SJSA1 (cell line): ENCODE data around the gene SSH2. TPM values are rescaled to one million over a fixed set of nuclear protein-coding genes. Genes with fewer than 3 reads are reported as not detected.
"Not testable (repeated sequence)": the region's sequence is repeated elsewhere in the genome, so short reads cannot be mapped to it uniquely, and the experiment has no call there.

Experiments
- DNase-seq, 2 experiments: peaks; one replicate each; pipeline ENCODE4 v3.0.0-alpha.2; 2015 to 2020; ENCODE audit warnings: low spot score in 2 of 2, low read depth in 1 of 2
- H3K27ac ChIP-seq: fragments of 250-450 bp; sonication (Bioruptor Pico); 2 replicates; pipeline ENCODE4 v1.5.1; 2020; ENCODE audit warnings: mild to moderate bottlenecking, moderate library complexity
- H3K27me3 ChIP-seq: fragments of 250-450 bp; sonication (Bioruptor Pico); replicated peaks from 2 replicates; pipeline ENCODE4 v1.5.1; 2020; ENCODE audit warnings: mild to moderate bottlenecking, moderate library complexity
- H3K36me3 ChIP-seq: fragments of 250-450 bp; sonication (Bioruptor Pico); 2 replicates; pipeline ENCODE4 v1.5.1; 2020; ENCODE audit warnings: mild to moderate bottlenecking
- H3K4me1 ChIP-seq: fragments of 250-450 bp; sonication (Bioruptor Pico); replicated peaks from 2 replicates; pipeline ENCODE4 v1.6.1; 2021; ENCODE audit warnings: mild to moderate bottlenecking
- H3K4me3 ChIP-seq: fragments of 250-450 bp; sonication (Bioruptor Pico); 2 replicates; pipeline ENCODE4 v1.5.1; 2020; ENCODE audit warnings: mild to moderate bottlenecking
- H3K9me3 ChIP-seq: fragments of 250-450 bp; sonication (Bioruptor Pico); replicated peaks from 2 replicates; pipeline ENCODE4 v1.5.1; 2020; ENCODE audit warnings: mild to moderate bottlenecking
- total RNA-seq: library from RNA; depleted of rRNA; stranded (reverse); fragments of >200 nt; shearing (Covaris generic); gene quantifications from 2 replicates; pipeline ENCODE4 v1.2.3, GENCODE V29; 2014

Gene SSH2
- total RNA-seq, 1 experiment from 2014 or later = 12.9 TPM

DNA sequence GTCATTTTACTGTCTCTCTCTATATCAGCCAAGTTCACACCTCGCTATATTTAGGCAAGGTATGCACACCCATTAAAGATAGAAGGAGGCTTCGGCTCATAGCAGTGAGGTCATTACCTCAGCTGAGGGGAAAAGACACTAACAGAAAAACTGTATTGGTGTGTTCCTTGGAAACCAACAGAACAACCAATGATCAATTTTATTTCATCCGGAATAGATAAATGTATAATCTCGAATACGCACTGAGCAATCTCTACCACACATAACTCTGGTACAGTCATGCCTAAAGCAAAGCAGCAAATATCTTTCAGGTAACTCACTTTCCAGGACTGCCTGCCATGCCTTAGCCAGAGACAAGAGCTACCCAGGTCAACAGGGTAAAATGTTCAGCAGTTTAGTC, 197.4 kb downstream of the SSH2 start:
- H3K27ac ChIP-seq = 0 out of 2 replicates have a peak overlapping the region, but pooled peaks have one; percentile 14
- H3K36me3 ChIP-seq = no peaks in the 10 kb centered on the region; the same call in 1 of the 2 replicates
- H3K4me3 ChIP-seq = no peak overlapping the region
- no peaks in the 10 kb centered on the region for H3K27me3 ChIP-seq
- DNase-seq = no peak
- H3K9me3 ChIP-seq = peaks cover 5% of the 10 kb centered on the region; the same call in 1 of the 2 replicates
- peaks cover 35% of the 10 kb centered on the region for H3K4me1 ChIP-seq

DNA sequence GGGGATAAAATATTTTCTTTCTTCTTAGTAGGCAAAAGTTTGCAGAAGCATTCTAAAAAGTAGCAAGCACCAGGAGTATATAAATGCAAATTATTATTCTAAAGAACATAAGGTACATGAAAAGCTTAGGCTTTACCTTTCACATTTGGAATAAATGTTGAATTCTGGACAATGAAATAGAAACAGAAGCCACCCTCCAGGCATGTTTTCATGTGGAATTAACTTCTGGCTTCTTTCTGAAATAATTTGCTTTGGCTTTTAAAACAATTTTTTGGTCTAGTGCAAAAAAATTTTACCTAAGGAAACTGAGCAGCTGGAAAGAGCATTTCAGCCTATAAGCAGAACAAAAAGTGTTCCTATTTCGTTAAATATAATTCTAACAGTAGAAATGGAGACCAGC, 197.8 kb downstream of the SSH2 start:
- Histone ChIP-seq H3K27ac (0 out of 2 replicates have a peak overlapping the region, but pooled peaks have one; percentile 14), H3K4me3 (no peak overlapping the region), H3K9me3 (peaks cover 5% of the 10 kb centered on the region; the same call in 1 of the 2 replicates), H3K27me3 (no peaks in the 10 kb centered on the region), H3K4me1 (peaks cover 40% of the 10 kb centered on the region), H3K36me3 (no peaks in the 10 kb centered on the region; the same call in 1 of the 2 replicates)
- DNase-seq = no peak

GRCh38 chr17:29731589-29731929, 198.5 kb downstream of the SSH2 start:
- no peak for DNase-seq
- Histone ChIP-seq H3K4me1 (peaks cover 46% of the 10 kb centered on the region), H3K27me3 (no peaks in the 10 kb centered on the region), H3K27ac (no peak overlapping the region), H3K4me3 (no peak overlapping the region), H3K36me3 (no peaks in the 10 kb centered on the region; the same call in 1 of the 2 replicates), H3K9me3 (peaks cover 5% of the 10 kb centered on the region; the same call in 1 of the 2 replicates)

GRCh38 chr17:29728490-29728889, 201.5 kb downstream of the SSH2 start:
- no peaks in the 10 kb centered on the region; the same call in 1 of the 2 replicates for H3K36me3 ChIP-seq
- H3K27ac ChIP-seq = no peak overlapping the region
- DNase-seq = no peak

GRCh38 chr17:29726715-29727252, 203.2 kb downstream of the SSH2 start:
- DNase-seq = peak in 1 of 2 experiments; percentile 51
- H3K36me3 ChIP-seq = no peaks in the 10 kb centered on the region; the same call in 1 of the 2 replicates
- H3K27me3 ChIP-seq = no peaks in the 10 kb centered on the region
- H3K27ac ChIP-seq = peak overlapping the region; percentile 54
- peaks cover 5% of the 10 kb centered on the region; the same call in 1 of the 2 replicates for H3K9me3 ChIP-seq
- peaks cover 21% of the 10 kb centered on the region for H3K4me1 ChIP-seq
- H3K4me3 ChIP-seq = no peak overlapping the region

More at GRCh38 chr17:29728490-29728889, 201.5 kb downstream of the SSH2 start:
- Histone ChIP-seq H3K4me3 (no peak overlapping the region), H3K9me3 (peaks cover 5% of the 10 kb centered on the region; the same call in 1 of the 2 replicates), H3K27me3 (no peaks in the 10 kb centered on the region), H3K4me1 (peaks cover 38% of the 10 kb centered on the region)

DNA sequence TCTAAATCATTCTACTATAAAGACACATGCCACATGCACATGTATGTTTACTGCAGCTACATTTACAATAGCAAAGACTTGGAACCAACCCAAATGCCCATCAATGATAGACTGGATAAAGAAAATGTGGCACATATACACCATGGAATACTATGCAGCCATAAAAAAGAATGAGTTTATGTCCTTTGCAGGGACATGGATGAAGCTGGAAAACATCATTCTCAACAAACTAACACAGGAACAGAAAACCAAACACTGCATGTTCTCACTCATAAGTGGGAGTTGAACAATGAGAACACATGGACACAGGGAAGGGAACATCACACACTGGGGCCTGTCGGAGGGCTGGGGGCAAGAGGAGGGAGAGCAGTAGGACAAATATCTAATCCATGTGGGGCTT, 204.6 kb downstream of the SSH2 start:
- H3K36me3 ChIP-seq, H3K9me3 ChIP-seq, DNase-seq, H3K4me3 ChIP-seq, H3K27ac ChIP-seq, H3K27me3 ChIP-seq: not testable (repeated sequence)
- peaks cover 21% of the 10 kb centered on the region for H3K4me1 ChIP-seq

DNA sequence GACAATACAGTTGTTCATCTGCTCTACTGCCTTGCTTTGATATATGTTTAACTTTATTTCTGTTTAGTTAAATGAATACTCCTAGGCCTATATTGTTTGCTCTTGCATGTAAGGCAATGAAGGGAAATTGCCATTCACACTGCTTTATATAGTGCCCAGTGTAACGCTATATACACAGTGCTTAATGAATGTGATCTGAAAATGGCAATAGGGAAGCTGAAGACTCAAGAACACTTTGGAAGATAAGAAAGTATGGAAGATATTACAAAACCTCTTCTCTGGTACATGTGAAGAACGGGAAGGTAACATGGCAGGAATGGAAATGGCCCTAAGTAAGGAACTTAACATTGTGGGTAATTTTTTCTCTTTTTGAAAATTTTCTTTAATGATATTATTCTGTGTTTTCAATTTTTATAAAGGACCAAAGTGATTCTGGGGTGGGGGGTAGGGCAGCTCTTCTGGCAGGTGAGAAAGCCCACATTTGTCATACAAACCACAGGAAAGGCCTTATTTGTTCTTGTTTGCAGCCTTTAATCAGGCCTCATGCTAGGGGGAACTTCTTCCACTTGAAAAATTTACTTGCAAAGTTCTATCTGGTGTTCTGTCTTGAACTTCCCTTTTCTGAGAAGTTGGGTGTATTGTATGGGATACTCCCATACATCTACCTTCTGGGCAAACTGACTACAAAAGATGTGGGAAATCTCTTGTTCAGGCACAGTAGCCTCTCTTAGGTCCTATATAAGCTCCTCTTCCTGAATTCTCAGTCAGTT, 206.6 kb downstream of the SSH2 start:
- Histone ChIP-seq H3K27ac (no peak overlapping the region), H3K27me3 (no peaks in the 10 kb centered on the region), H3K36me3 (0 out of 2 replicates have a peak, but pooled peaks cover 2% of the 10 kb centered on the region), H3K4me1 (peaks cover 21% of the 10 kb centered on the region), H3K9me3 (peaks cover 2% of the 10 kb centered on the region; the same call in 1 of the 2 replicates), H3K4me3 (no peak overlapping the region)
- DNase-seq = no peak

DNA sequence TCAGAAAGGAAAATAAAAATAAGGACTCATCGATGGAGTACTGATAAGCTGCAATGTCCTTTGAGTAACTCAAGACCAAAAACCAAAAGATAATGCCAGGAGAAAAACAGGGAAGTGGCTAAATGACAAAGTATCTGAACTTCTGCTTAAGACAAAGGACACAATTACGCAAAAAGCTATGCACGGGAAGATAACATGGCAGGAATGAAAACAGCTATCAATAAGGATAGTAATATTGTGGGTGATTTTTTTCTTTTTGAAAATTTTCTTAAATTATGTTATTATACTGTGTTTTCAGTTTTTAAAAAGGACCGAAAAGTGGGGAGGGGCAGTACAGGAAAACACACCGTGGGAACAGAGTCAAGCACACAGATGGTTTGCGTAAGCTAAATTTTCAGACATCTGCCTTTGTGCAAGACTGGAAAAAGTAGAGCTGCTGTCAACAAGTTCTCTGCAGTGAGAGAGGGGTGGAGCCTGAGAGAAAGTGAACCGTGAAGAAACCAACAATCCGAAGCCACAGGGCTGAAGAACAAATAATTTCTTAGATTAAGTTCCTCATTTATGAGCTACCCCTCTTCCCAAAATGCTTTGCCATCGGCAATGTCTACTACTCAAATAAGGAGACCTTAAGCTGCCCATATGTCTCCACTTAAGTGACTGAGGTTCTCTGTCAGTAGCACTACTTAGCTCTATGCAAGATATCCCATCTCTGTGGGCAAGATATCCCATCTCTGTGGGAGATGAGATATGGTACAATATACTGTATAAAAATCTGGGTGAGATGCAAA, 207.4 kb downstream of the SSH2 start:
- H3K36me3 ChIP-seq = 0 out of 2 replicates have a peak, but pooled peaks cover 2% of the 10 kb centered on the region
- no peak overlapping the region for H3K4me3 ChIP-seq
- no peak for DNase-seq
- H3K9me3 ChIP-seq = no peaks in the 10 kb centered on the region
- no peak overlapping the region for H3K27ac ChIP-seq
- H3K4me1 ChIP-seq = peaks cover 19% of the 10 kb centered on the region
- H3K27me3 ChIP-seq = no peaks in the 10 kb centered on the region

DNA sequence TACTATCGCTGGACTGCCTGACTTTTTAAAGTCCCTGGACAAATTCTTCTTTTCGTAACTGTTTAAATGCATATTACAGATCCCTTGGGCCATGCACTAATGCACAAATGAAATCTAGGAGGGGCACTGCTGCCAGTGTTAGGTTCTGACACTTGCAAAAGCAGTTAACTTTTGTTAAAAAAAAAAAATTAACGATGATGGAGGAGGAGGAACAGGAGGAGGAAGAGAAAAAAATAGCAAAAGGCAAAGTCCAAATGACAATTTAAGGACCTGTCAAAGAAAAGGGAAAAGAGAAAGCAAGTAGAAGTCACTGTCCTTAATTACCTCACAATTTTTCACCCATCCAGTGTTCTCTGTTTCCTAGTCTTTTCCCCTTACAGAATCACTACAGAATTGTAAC, 209.5 kb downstream of the SSH2 start:
- Histone ChIP-seq H3K4me3 (no peak overlapping the region), H3K36me3 (0 out of 2 replicates have a peak, but pooled peaks cover 2% of the 10 kb centered on the region), H3K9me3 (no peaks in the 10 kb centered on the region), H3K27me3 (no peaks in the 10 kb centered on the region), H3K27ac (no peak overlapping the region), H3K4me1 (no peaks in the 10 kb centered on the region)
- DNase-seq = no peak

DNA sequence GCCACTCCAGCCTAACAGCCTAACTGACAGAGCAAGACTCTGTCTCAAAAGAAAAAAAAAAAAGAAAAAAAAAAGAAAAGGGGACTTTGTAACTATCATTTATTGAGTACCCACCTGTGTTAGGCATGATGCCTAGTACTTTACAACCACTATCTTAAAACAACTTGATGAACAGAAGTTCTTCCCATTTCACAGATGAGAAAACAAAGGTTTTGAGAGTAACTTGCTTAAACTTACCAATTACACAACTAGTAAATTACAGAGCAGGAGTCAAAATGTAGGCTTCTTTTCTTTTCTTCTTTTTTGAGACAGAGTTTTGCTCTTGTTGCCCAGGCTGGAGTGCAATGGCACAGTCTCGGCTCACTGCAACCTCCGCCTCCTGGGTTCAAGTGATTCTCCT, 210.6 kb downstream of the SSH2 start:
- Histone ChIP-seq H3K4me3 (no peak overlapping the region), H3K27me3 (no peaks in the 10 kb centered on the region), H3K27ac (no peak overlapping the region), H3K4me1 (no peaks in the 10 kb centered on the region), H3K36me3 (0 out of 2 replicates have a peak, but pooled peaks cover 2% of the 10 kb centered on the region), H3K9me3 (no peaks in the 10 kb centered on the region)
- no peak for DNase-seq

GRCh38 chr17:29718446-29719039, 211.5 kb downstream of the SSH2 start:
- H3K27ac ChIP-seq = no peak overlapping the region
- no peak for DNase-seq
- H3K27me3 ChIP-seq = no peaks in the 10 kb centered on the region
- 0 out of 2 replicates have a peak, but pooled peaks cover 2% of the 10 kb centered on the region for H3K36me3 ChIP-seq
- H3K4me3 ChIP-seq = no peak overlapping the region
- no peaks in the 10 kb centered on the region for H3K9me3 ChIP-seq
- no peaks in the 10 kb centered on the region for H3K4me1 ChIP-seq

DNA sequence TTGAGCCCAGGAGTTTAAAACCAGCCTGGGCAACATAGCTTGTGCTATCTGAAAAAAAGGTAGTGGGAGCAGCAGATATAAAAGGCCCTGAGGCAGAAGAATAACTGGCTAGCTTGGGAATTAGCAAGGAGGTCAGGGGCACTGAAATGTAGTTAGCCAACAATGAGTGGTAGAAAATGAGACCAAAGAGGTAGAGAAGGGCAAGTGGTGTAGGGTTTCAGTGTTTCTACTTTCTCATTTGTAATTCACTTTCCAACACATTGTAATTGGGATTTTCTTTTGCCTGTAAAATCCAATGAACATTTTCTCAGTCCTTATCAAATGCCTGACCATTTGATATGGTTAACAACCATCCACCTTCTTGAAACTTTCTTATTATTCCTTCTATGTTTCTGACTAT, 212.2 kb downstream of the SSH2 start:
- Histone ChIP-seq H3K4me1 (no peaks in the 10 kb centered on the region), H3K36me3 (0 out of 2 replicates have a peak, but pooled peaks cover 2% of the 10 kb centered on the region), H3K27me3 (no peaks in the 10 kb centered on the region), H3K27ac (no peak overlapping the region), H3K9me3 (no peaks in the 10 kb centered on the region), H3K4me3 (no peak overlapping the region)
- no peak for DNase-seq

GRCh38 chr17:29716566-29716965, 213.5 kb downstream of the SSH2 start:
- Histone ChIP-seq H3K27me3 (no peaks in the 10 kb centered on the region), H3K4me3 (no peak overlapping the region), H3K4me1 (no peaks in the 10 kb centered on the region), H3K9me3 (no peaks in the 10 kb centered on the region), H3K27ac (no peak overlapping the region), H3K36me3 (0 out of 2 replicates have a peak, but pooled peaks cover 2% of the 10 kb centered on the region)
- no peak for DNase-seq
